ENCODE data around the gene ABCG1.

ABCG1 gene

GRCh38 chr21:42321231-42321630 lies 102.3 kb downstream of the ABCG1 start:
- no peak for DNase-seq (ENCODE audit: low read depth in 3 of 3)

- no peak for DNase-seq (ENCODE audit: low read depth in 3 of 3)
Observed at GRCh38 chr21:42321845-42322244, 102.9 kb downstream of the ABCG1 start.

- DNase-seq (ENCODE audit: low read depth in 3 of 3), result no peak
Observed at GRCh38 chr21:42324896-42325295, 106.0 kb downstream of the ABCG1 start.

- no peak for DNase-seq (ENCODE audit: low read depth in 3 of 3)
Observed at GRCh38 chr21:42330380-42331371, 111.7 kb downstream of the ABCG1 start.

- no peak for DNase-seq (ENCODE audit: low read depth in 3 of 3)
Observed at GRCh38 chr21:42331660-42332059, 112.7 kb downstream of the ABCG1 start.

GRCh38 chr21:42332557-42333317 lies 113.8 kb downstream of the ABCG1 start:
- no peak for DNase-seq (ENCODE audit: low read depth in 3 of 3)

- DNase-seq (ENCODE audit: low read depth in 3 of 3), result no peak
Observed at GRCh38 chr21:42336054-42336453, 117.1 kb downstream of the ABCG1 start.

GRCh38 chr21:42337276-42337675 lies 118.3 kb downstream of the ABCG1 start:
- DNase-seq (ENCODE audit: low read depth in 3 of 3), result no peak

- DNase-seq (ENCODE audit: low read depth in 3 of 3), result peak; percentile 63 to 71 (median 65)
Observed at GRCh38 chr21:42337830-42338728, 119.1 kb downstream of the ABCG1 start.

GRCh38 chr21:42338729-42339715 lies 120.1 kb downstream of the ABCG1 start:
- no peak for DNase-seq (ENCODE audit: low read depth in 3 of 3)

- DNase-seq (ENCODE audit: low read depth in 3 of 3), result no peak
Observed at GRCh38 chr21:42340187-42341050, 121.5 kb downstream of the ABCG1 start.

- DNase-seq (ENCODE audit: low read depth in 3 of 3), result no peak
Observed at GRCh38 chr21:42341776-42342542, 123.0 kb downstream of the ABCG1 start.

- DNase-seq (ENCODE audit: low read depth in 3 of 3), result no peak
Observed at GRCh38 chr21:42343101-42343500, 124.2 kb downstream of the ABCG1 start.

GRCh38 chr21:42343556-42343955 lies 124.6 kb downstream of the ABCG1 start:
- no peak for DNase-seq (ENCODE audit: low read depth in 3 of 3)

GRCh38 chr21:42343963-42344510 lies 125.1 kb downstream of the ABCG1 start:
- no peak for DNase-seq (ENCODE audit: low read depth in 3 of 3)

- DNase-seq (ENCODE audit: low read depth in 3 of 3), result no peak
Observed at GRCh38 chr21:42344631-42345030, 125.7 kb downstream of the ABCG1 start.

GRCh38 chr21:42346441-42346840 lies 127.5 kb downstream of the ABCG1 start:
- no peak for DNase-seq (ENCODE audit: low read depth in 3 of 3)

Measured in stimulated activated CD4-positive, alpha-beta T cell treated with anti-CD3 and anti-CD28 coated beads, TNF-alpha, amount 100 ng/mL, for 48 hours (primary cell).